Smooth muscle cell (in vitro differentiated cells): ENCODE measurements around the gene STC2. TPM values are rescaled to one million over a fixed set of nuclear protein-coding genes. Genes with fewer than 3 reads are reported as not detected.

Experiments used
- DNase-seq: peaks from one replicate; lab custom pipeline; 2025; ENCODE audit not compliant: unreplicated experiment; lab: John Stamatoyannopoulos, UW
- H2AFZ ChIP-seq: fragments of 200-600 bp; sonication (generic); 2 replicates; pipeline ENCODE4 v1.6.0; 2016; ENCODE audit warnings: antibody characterized with exemption, low read depth, mild to moderate bottlenecking
- H3F3A ChIP-seq: fragments of 200-600 bp; sonication (generic); 2 replicates; pipeline ENCODE4 v1.6.0; 2017; ENCODE audit warnings: antibody characterized with exemption, low read depth
- H3K27ac ChIP-seq: fragments of 200-600 bp; sonication (generic); 2 replicates; pipeline ENCODE4 v1.5.1; 2016; ENCODE audit warnings: low read depth, mild to moderate bottlenecking
- H3K27me3 ChIP-seq: fragments of 200-600 bp; sonication (generic); 2 replicates; pipeline ENCODE4 v1.6.1; 2016; ENCODE audit warnings: low read depth, mild to moderate bottlenecking
- H3K36me3 ChIP-seq: fragments of 200-600 bp; sonication (generic); 2 replicates; pipeline ENCODE4 v1.5.1; 2016; ENCODE audit warnings: low read depth
- H3K4me1 ChIP-seq: fragments of 200-600 bp; sonication (generic); 2 replicates; pipeline ENCODE4 v1.5.1; 2016; ENCODE audit warnings: low read depth
- H3K4me2 ChIP-seq: fragments of 200-600 bp; sonication (generic); 2 replicates; pipeline ENCODE4 v1.6.0; 2016; ENCODE audit warnings: mild to moderate bottlenecking
- H3K4me3 ChIP-seq: fragments of 200-600 bp; sonication (generic); 2 replicates; pipeline ENCODE4 v1.5.1; 2016; ENCODE audit warnings: mild to moderate bottlenecking
- H3K79me2 ChIP-seq: fragments of 200-600 bp; sonication (generic); 2 replicates; pipeline ENCODE4 v1.6.0; 2016; ENCODE audit warnings: low read depth, mild to moderate bottlenecking
- H3K9ac ChIP-seq: fragments of 200-600 bp; sonication (generic); 2 replicates; pipeline ENCODE4 v1.6.0; 2016; ENCODE audit warnings: low read depth
- H3K9me3 ChIP-seq: fragments of 200-600 bp; sonication (generic); replicated peaks from 2 replicates; pipeline ENCODE4 v1.5.1; 2016; ENCODE audit warnings: low read depth
- H4K20me1 ChIP-seq: fragments of 200-600 bp; sonication (generic); 2 replicates; pipeline ENCODE4 v1.6.0; 2016; ENCODE audit warnings: low read depth
- WGBS: methylation state at CpG from one replicate; pipeline ENCODE4 v1.1.7; 2016; ENCODE audit warnings: low lambda C conversion rate; 5-methylcytosine and 5-hydroxymethylcytosine counted together
- polyA plus RNA-seq: library from polyadenylated mRNA; unstranded; fragments of >200 nt; fragmentation: Nextera tagmentation; extraction: Ambion mirVana; gene quantifications from 2 replicates; pipeline ENCODE4 v1.2.1, GENCODE V29; 2016
- total RNA-seq: library from RNA; depleted of rRNA; stranded (reverse); fragments of >200 nt; gene quantifications from 2 replicates; pipeline ENCODE4 v1.2.3, GENCODE V29; 2014
- TF ChIP-seq, protein P1 (sequence below): fragments of 200-600 bp; sonication (generic); IDR thresholded peaks from 2 replicates; pipeline ENCODE4 v1.5.1; 2017; ENCODE audit warnings: borderline replicate concordance, mild to moderate bottlenecking, antibody characterized with exemption; ENCODE audit not compliant: insufficient read depth, poor library complexity, severe bottlenecking

STC2 gene
- total and polyA plus RNA-seq, 2 experiments from 2014 or later = 54.3 to 75.4 TPM

DNA sequence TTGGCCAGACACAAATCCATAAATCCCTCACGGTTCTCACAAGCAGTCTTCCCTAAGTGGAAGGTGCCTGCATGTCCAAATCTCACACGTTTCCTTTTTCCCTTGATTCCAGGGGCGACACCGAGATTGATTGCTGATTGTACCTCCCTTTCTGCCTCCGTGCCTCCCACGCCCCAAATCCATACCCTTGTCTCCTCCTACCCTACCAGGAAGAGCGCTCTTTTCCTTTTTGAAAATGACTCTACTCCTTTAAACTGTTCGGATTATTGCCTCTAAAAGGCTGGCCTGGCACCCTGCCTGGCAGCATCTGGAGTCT is 4.5 kb downstream of the STC2 start:
- H3K27me3 ChIP-seq = no peaks in the 10 kb centered on the region
- WGBS = 80% methylated on average over 8 of the region's 8 CpGs
- peak overlapping the region; percentile 17 for H3K27ac ChIP-seq
- no peaks in the 10 kb centered on the region for H3K9me3 ChIP-seq
- TF ChIP-seq, protein P1, sequence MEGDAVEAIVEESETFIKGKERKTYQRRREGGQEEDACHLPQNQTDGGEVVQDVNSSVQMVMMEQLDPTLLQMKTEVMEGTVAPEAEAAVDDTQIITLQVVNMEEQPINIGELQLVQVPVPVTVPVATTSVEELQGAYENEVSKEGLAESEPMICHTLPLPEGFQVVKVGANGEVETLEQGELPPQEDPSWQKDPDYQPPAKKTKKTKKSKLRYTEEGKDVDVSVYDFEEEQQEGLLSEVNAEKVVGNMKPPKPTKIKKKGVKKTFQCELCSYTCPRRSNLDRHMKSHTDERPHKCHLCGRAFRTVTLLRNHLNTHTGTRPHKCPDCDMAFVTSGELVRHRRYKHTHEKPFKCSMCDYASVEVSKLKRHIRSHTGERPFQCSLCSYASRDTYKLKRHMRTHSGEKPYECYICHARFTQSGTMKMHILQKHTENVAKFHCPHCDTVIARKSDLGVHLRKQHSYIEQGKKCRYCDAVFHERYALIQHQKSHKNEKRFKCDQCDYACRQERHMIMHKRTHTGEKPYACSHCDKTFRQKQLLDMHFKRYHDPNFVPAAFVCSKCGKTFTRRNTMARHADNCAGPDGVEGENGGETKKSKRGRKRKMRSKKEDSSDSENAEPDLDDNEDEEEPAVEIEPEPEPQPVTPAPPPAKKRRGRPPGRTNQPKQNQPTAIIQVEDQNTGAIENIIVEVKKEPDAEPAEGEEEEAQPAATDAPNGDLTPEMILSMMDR = no peak
- H3K36me3 ChIP-seq = peaks cover 4% of the 10 kb centered on the region
- H3F3A ChIP-seq = peaks cover 3% of the 10 kb centered on the region
- H3K4me1 ChIP-seq = peaks cover 20% of the 10 kb centered on the region
- H2AFZ ChIP-seq = no peak overlapping the region
- H3K4me3 ChIP-seq = no peak overlapping the region
- no peak for DNase-seq
- H3K4me2 ChIP-seq = peak overlapping the region; percentile 92
- peaks cover 18% of the 10 kb centered on the region for H4K20me1 ChIP-seq
- no peak overlapping the region for H3K9ac ChIP-seq
- peaks cover 35% of the 10 kb centered on the region for H3K79me2 ChIP-seq

DNA sequence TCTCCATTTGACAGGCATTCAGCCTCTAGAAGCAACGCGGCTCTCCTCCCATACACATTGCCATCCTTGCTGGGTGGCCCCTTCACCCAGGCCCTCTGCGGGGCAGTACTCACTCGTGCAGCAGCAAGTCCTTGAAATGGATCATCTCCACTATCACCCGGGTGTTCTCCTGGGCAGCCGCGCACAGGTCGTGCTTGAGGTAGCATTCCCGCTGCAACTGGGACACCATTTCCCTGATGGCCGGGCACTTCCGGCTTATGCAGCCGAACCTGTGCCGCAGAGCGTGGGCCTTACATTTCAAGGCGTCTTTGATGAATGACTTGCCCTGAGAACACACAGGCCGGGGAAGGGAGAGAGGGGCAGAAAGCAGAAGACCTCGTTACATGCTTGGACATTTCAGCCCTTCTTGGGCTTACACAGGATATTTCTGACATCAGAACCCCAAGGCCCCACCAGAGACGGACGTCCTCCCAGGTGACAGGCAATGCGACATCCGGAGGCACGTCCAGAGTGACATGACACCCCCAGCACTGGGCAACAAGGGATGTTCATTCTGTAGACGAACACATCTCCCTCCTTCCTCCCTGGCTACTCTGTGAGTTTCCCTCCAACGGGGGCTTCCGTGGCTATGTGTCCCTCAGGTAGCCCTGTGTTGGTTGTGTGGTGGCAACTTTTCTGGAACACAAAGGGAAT is 5.0 kb downstream of the STC2 start:
- H3K9ac ChIP-seq = no peak overlapping the region
- H3K36me3 ChIP-seq = peaks cover 4% of the 10 kb centered on the region
- H2AFZ ChIP-seq = no peak overlapping the region
- H3K27me3 ChIP-seq = no peaks in the 10 kb centered on the region
- DNase-seq = no peak
- 95% methylated on average over 25 of the region's 25 CpGs for WGBS
- no peak overlapping the region for H3K27ac ChIP-seq
- no peak overlapping the region for H3K4me3 ChIP-seq
- peaks cover 18% of the 10 kb centered on the region for H3K4me1 ChIP-seq
- H3K79me2 ChIP-seq = peaks cover 35% of the 10 kb centered on the region
- H3K4me2 ChIP-seq = no peak overlapping the region
- peaks cover 18% of the 10 kb centered on the region for H4K20me1 ChIP-seq
- H3F3A ChIP-seq = peaks cover 8% of the 10 kb centered on the region
- no peaks in the 10 kb centered on the region for H3K9me3 ChIP-seq
- TF ChIP-seq, protein P1 = no peak

DNA sequence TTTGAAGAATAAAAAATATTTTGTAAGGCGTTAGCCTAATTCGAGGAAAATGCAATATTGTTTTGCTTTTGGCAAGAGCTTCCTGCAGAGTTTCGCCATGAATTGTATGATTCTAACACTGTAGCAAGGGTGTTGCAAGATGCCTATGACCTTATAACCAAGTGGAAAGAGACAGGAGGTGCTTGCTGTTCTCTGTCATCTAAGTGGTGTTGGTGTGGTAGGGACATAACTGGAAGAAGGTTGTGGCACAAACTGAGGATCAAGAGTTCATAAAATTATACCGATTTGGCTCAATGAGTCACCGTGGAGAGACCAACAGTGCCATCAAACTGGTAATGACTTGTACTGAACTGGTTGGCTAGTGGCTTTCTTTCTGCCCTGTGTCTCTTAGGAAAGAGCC is 6.3 kb downstream of the STC2 start:
- Histone ChIP-seq H3K9ac (no peak overlapping the region), H2AFZ (no peak overlapping the region), H3K9me3 (no peaks in the 10 kb centered on the region), H3K79me2 (peaks cover 21% of the 10 kb centered on the region), H4K20me1 (peaks cover 18% of the 10 kb centered on the region), H3K4me2 (no peak overlapping the region), H3K36me3 (peaks cover 4% of the 10 kb centered on the region), H3K27me3 (no peaks in the 10 kb centered on the region), H3K4me3 (no peak overlapping the region), H3K27ac (no peak overlapping the region), H3K4me1 (peaks cover 18% of the 10 kb centered on the region), H3F3A (peaks cover 20% of the 10 kb centered on the region)
- WGBS = 96% methylated on average over 5 of the region's 5 CpGs
- TF ChIP-seq, protein P1 = no peak
- DNase-seq = no peak

DNA sequence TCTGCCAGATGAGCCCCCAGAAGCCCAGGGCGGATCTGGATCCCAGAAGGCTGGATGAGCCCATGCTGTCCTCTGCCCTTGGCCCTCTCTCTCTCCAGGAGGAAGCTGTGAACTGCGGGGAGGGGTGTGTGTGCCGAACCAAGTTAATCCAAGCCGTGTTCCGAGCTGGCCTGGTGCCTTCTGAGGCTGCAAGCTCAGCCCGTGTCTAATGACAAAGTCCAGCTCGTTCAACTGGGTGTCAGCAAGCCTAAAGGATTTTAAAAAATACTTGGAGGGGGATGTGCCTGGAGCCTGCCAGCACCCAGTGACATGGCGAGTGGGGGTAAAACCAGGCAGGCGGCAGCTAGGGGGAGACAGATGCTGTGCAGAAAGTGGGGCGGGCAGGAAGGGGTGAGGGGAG is 8.0 kb downstream of the STC2 start:
- H3F3A ChIP-seq = peaks cover 31% of the 10 kb centered on the region
- no peak overlapping the region for H3K4me2 ChIP-seq
- DNase-seq = no peak
- 30% methylated on average over 10 of the region's 10 CpGs for WGBS
- peaks cover 4% of the 10 kb centered on the region for H3K36me3 ChIP-seq
- no peaks in the 10 kb centered on the region for H3K27me3 ChIP-seq
- TF ChIP-seq, protein P1 = no peak
- H3K79me2 ChIP-seq = peaks cover 8% of the 10 kb centered on the region
- H3K27ac ChIP-seq = peak overlapping the region; percentile 29
- peaks cover 19% of the 10 kb centered on the region for H3K4me1 ChIP-seq
- no peaks in the 10 kb centered on the region for H3K9me3 ChIP-seq
- H4K20me1 ChIP-seq = peaks cover 7% of the 10 kb centered on the region
- H3K9ac ChIP-seq = no peak overlapping the region
- H2AFZ ChIP-seq = no peak overlapping the region
- H3K4me3 ChIP-seq = no peak overlapping the region
